ENCODE measurements around the gene D2HGDH.

DNA sequence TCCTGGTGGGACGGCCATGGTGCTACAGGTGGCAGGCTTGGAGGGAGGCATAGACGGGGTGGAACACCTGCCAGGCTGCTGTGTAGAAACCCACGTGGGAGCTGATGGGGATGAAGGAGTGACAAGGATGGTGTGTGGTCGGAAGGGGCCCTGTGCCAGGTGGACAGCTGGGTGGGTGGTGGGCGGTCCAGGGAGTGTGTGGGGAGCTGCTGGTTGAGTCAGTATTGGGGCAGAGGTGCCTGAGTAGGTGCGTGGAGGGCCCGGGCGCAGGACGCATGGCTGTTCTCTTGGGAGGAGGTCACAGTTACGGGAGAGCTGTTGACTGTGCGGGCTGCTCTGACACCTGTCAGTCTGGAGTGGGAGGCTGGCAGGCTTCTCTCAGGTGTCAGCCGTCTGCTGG, 12.6 kb upstream of the D2HGDH start:
- TF ChIP-seq, protein P1, sequence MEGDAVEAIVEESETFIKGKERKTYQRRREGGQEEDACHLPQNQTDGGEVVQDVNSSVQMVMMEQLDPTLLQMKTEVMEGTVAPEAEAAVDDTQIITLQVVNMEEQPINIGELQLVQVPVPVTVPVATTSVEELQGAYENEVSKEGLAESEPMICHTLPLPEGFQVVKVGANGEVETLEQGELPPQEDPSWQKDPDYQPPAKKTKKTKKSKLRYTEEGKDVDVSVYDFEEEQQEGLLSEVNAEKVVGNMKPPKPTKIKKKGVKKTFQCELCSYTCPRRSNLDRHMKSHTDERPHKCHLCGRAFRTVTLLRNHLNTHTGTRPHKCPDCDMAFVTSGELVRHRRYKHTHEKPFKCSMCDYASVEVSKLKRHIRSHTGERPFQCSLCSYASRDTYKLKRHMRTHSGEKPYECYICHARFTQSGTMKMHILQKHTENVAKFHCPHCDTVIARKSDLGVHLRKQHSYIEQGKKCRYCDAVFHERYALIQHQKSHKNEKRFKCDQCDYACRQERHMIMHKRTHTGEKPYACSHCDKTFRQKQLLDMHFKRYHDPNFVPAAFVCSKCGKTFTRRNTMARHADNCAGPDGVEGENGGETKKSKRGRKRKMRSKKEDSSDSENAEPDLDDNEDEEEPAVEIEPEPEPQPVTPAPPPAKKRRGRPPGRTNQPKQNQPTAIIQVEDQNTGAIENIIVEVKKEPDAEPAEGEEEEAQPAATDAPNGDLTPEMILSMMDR (IDR thresholded peaks at IDR 0.05; ENCODE audit: insufficient read depth, low read depth, low read length) = no peak
- TF ChIP-seq EZH2 (IDR thresholded peaks at IDR 0.05; ENCODE audit: insufficient read depth, low read length) = no peak
